Kidney (tissue), 14 donors: ENCODE measurements around the gene KIAA1671. TPM values are rescaled to one million over a fixed set of nuclear protein-coding genes. Genes with fewer than 3 reads are reported as not detected.
"Not testable (repeated sequence)": the region's sequence is repeated elsewhere in the genome, so short reads cannot be mapped to it uniquely, and the experiment has no call there.

Source experiments
- DNase-seq, 5 donors: peaks; one replicate each; pipeline ENCODE4 v3.0.0-alpha.2; 2013 to 2020
- FAIRE-seq: peaks from 2 replicates; lab custom pipeline; 2012; peaks lifted over from hg19 to GRCh38; lab: Jason Lieb, UNC
- H3K27ac ChIP-seq, 2 donors: one replicate each; pipeline ENCODE4 v1.7.0; 2013; ENCODE audit warnings: low read depth in 2 of 2, low read length in 2 of 2, inconsistent platforms in 1 of 2
- H3K27me3 ChIP-seq: one replicate; pipeline ENCODE4 v1.7.1; 2013; ENCODE audit warnings: low read length, inconsistent platforms; ENCODE audit not compliant: control insufficient read depth, insufficient read depth
- H3K36me3 ChIP-seq, 3 donors: one replicate each; pipeline versions ENCODE4 v1.7.0 to v1.7.1; 2013; ENCODE audit warnings: low read length in 3 of 3, control low read depth in 1 of 3, inconsistent platforms in 1 of 3; ENCODE audit not compliant: insufficient read depth in 3 of 3, control insufficient read depth in 2 of 3
- H3K4me1 ChIP-seq, 3 donors: one replicate each; pipeline versions ENCODE4 v1.7.0 to v1.7.1; 2013; ENCODE audit warnings: low read length in 3 of 3, inconsistent platforms in 1 of 3, low read depth in 1 of 3; ENCODE audit not compliant: control insufficient read depth in 2 of 3, insufficient read depth in 2 of 3
- H3K4me3 ChIP-seq, 3 donors: one replicate each; pipeline versions ENCODE4 v1.7.0 to v1.8.1; 2013; ENCODE audit warnings: low read length in 3 of 3, control low read depth in 1 of 3, inconsistent platforms in 1 of 3
- H3K9ac ChIP-seq, 3 donors: one replicate each; pipeline versions ENCODE4 v1.7.0 to v1.7.1; 2013; ENCODE audit warnings: low read length in 3 of 3, control low read depth in 1 of 3, inconsistent platforms in 1 of 3
- H3K9me3 ChIP-seq, 3 donors: one replicate each; pipeline versions ENCODE4 v1.7.0 to v1.7.1; 2013; ENCODE audit warnings: low read length in 3 of 3, control low read depth in 1 of 3, inconsistent platforms in 1 of 3; ENCODE audit not compliant: control insufficient read depth in 2 of 3, insufficient read depth in 1 of 3
- CTCF ChIP-seq: IDR thresholded peaks from 3 replicates; pipeline ENCODE4 v1.5.1; 2012; ENCODE audit warnings: mild to moderate bottlenecking, moderate library complexity, borderline replicate concordance; ENCODE audit not compliant: insufficient read depth; ENCODE audit errors: extremely low read depth
- intact Hi-C: fragments of 100-400 bp; cut with DNase I; formaldehyde crosslinking; loops from one replicate; pipeline ENCODE4 v1.11.1; 2022
- polyA plus RNA-seq: library from polyadenylated mRNA; stranded (reverse); fragments of 350-450 nt; fragmentation: Illumina TruSeq; extraction: RNeasy Lipid Tissue Mini Kit (QIAGEN cat#74804); gene quantifications from one replicate; pipeline ENCODE4 v1.2.3, GENCODE V29; 2014; ENCODE audit warnings: low read depth, low replicate concordance; ENCODE audit not compliant: insufficient read depth
- total RNA-seq: library from RNA; stranded (reverse); fragmentation: NEBNext Ultra II Directional; extraction: Animal tissue kit (Norgen Biotek cat#: 25700); gene quantifications from one replicate; pipeline ENCODE4 v1.2.1, GENCODE V29; 2021
- donor health status: control.
- donor health status: control.
- donor health status: control.
- donor health status: control.
- donor health status: control.
- donor health status: DM: yes; HTN: yes; CAD: no.
- donor health status: Normal renal cell carcinoma (clear cell type).

KIAA1671 gene
- total and polyA plus RNA-seq, 2 donors from 2014 or later = 7.3 to 65.2 TPM

- FAIRE-seq, intact Hi-C loops, H3K4me3 ChIP-seq, H3K9me3 ChIP-seq, H3K9ac ChIP-seq, H3K27me3 ChIP-seq, H3K4me1 ChIP-seq, H3K27ac ChIP-seq: not testable (repeated sequence)
- peaks cover 0 to 37% (median 26%) of the 10 kb centered on the region in 3 donors for H3K36me3 ChIP-seq
- DNase-seq = peak in 4 of 5 donors; percentile 57 to 68 (median 62)
These were observed 226.5 kb downstream of the KIAA1671 start for GRCh38 chr22:25178869-25179631.

DNA sequence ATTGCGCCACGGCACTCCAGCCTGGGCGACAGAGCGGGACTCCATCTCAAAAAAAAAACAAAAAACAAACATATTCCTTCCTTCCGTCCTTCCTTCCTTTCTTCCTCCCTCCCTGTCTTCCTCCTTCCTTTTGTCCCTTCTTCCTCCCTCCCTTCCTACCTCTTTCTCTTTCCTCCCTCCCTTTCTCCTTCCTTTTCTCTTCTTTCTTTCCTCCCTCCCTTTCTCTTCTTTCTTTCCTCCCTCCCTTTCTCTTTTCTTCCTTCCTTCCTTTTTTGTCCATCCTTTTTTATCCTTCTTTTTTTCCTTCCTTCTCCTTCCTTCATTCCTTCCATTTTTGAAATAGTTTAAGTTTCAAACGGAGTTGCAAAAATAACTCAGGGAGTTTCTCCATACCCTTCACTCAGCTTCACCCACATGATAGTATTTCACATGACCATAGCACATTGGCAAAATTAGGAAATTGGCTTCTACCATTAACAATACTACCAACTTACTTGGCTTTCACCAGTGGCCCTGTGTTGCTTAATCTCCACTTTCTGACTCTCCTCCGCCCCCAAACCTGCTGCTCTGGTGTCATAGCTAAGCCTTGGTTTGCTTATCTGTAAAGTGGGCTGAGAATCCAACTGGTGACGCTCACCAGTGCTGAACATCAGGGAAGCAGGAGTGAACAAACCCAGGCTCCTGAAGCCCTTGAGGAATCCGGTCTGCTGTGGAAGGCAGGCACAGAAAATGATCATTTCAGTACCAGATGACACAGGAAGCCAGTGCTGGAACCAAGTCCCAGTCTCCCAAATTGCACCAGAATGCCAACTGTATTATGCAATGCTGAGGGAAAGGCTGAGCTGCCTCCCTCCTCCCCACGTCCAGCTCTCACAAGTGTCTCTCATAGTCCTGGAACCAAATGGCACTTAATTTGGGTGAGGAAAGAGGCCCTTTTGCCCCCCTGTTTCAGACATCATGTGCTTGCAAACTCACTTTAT lies 229.9 kb downstream of the KIAA1671 start:
- Histone ChIP-seq H3K27ac (no peak overlapping the region), H3K27me3 (no peaks in the 10 kb centered on the region), H3K36me3 (peaks cover 0 to 23% (median 4%) of the 10 kb centered on the region in 3 donors), H3K4me3 (no peak overlapping the region), H3K4me1 (peaks cover 0 to 18% (median 16%) of the 10 kb centered on the region in 3 donors), H3K9me3 (no peaks in the 10 kb centered on the region), H3K9ac (no peak overlapping the region)
- DNase-seq (no peak), FAIRE-seq (no peak)
- intact Hi-C loops = no loop called here
- no peak for TF ChIP-seq CTCF

- peak in 3 of 5 donors; percentile 42 to 71 (median 53) for DNase-seq
These were observed 231.6 kb downstream of the KIAA1671 start for GRCh38 chr22:25183949-25184619.

More at GRCh38 chr22:25183949-25184619, 231.6 kb downstream of the KIAA1671 start:
- Histone ChIP-seq H3K9me3 (no peaks in the 10 kb centered on the region), H3K27ac (peak overlapping the region; percentile 25 to 41), H3K4me3 (no peak overlapping the region), H3K36me3 (peaks cover 0 to 21% (median 4%) of the 10 kb centered on the region in 3 donors), H3K27me3 (no peaks in the 10 kb centered on the region), H3K4me1 (peaks cover 0 to 18% (median 16%) of the 10 kb centered on the region in 3 donors), H3K9ac (no peak overlapping the region)
- no peak for TF ChIP-seq CTCF
- FAIRE-seq = no peak
- intact Hi-C loops = no loop called here
